Neural cell (in vitro differentiated cells): ENCODE data around the gene ASRGL1. TPM values are rescaled to one million over a fixed set of nuclear protein-coding genes. Genes with fewer than 3 reads are reported as not detected.

Experiments used
- H2AFZ ChIP-seq: fragments of 200-600, 300-800 bp; sonication (generic), shearing (Covaris generic); 2 replicates; pipeline ENCODE4 v1.6.0; 2014; ENCODE audit warnings: low read depth, mild to moderate bottlenecking, antibody characterized with exemption, low read length, moderate library complexity
- H3F3A ChIP-seq: fragments of 200-600 bp; shearing (Covaris generic); 2 replicates; pipeline ENCODE4 v1.6.1; 2016; ENCODE audit warnings: mild to moderate bottlenecking, moderate library complexity, mixed read lengths, antibody characterized with exemption, low read length; ENCODE audit not compliant: insufficient read depth, poor library complexity, severe bottlenecking
- H3K27ac ChIP-seq: fragments of 200-600, 300-800 bp; sonication (generic), shearing (Covaris generic); 2 replicates; pipeline ENCODE4 v1.5.1; 2014; ENCODE audit warnings: mild to moderate bottlenecking, low read length, moderate library complexity
- H3K27me3 ChIP-seq: fragments of 300-800, 200-600 bp; sonication (generic), shearing (Covaris generic); 2 replicates; pipeline ENCODE4 v1.6.0; 2014; ENCODE audit warnings: mild to moderate bottlenecking, low read depth, low read length, moderate library complexity; ENCODE audit not compliant: insufficient read depth
- H3K36me3 ChIP-seq: fragments of 300-800, 200-600 bp; sonication (generic), shearing (Covaris generic); 2 replicates; pipeline ENCODE4 v1.5.1; 2014; ENCODE audit warnings: mild to moderate bottlenecking, antibody characterized with exemption, low read length, moderate library complexity; ENCODE audit not compliant: insufficient read depth
- H3K4me2 ChIP-seq: fragments of 300-800, 200-600 bp; sonication (generic), shearing (Covaris generic); 2 replicates; pipeline ENCODE4 v1.6.0; 2014; ENCODE audit warnings: mild to moderate bottlenecking, low read length
- H3K4me3 ChIP-seq: fragments of 300-800, 200-600 bp; sonication (generic), shearing (Covaris generic); 2 replicates; pipeline ENCODE4 v1.5.1; 2014; ENCODE audit warnings: mild to moderate bottlenecking, low read length, moderate library complexity
- H3K79me2 ChIP-seq: fragments of 200-600 bp; shearing (Covaris generic); replicated peaks from 2 replicates; pipeline ENCODE4 v1.6.0; 2014; ENCODE audit warnings: mild to moderate bottlenecking, low read length, moderate library complexity; ENCODE audit not compliant: insufficient read depth
- H3K9ac ChIP-seq: fragments of 300-800, 200-600 bp; sonication (generic), shearing (Covaris generic); 2 replicates; pipeline ENCODE4 v1.6.1; 2016; ENCODE audit warnings: mild to moderate bottlenecking, low read length, mixed read lengths
- H3K9me2 ChIP-seq: fragments of 200-600 bp; shearing (Covaris generic); 2 replicates; pipeline ENCODE4 v1.6.1; 2016; ENCODE audit warnings: mild to moderate bottlenecking, low read length, mixed read lengths; ENCODE audit not compliant: insufficient read depth
- H3K9me3 ChIP-seq: fragments of 200-600, 300-800 bp; sonication (generic), shearing (Covaris generic); 2 replicates; pipeline ENCODE4 v1.6.1; 2016; ENCODE audit warnings: mild to moderate bottlenecking, mixed run types, low read length, moderate library complexity, mixed read lengths
- H4K20me1 ChIP-seq: fragments of 200-600 bp; shearing (Covaris generic); 2 replicates; pipeline ENCODE4 v1.6.1; 2016; ENCODE audit warnings: mild to moderate bottlenecking, mixed run types; ENCODE audit not compliant: insufficient read depth
- EP300 ChIP-seq: fragments of 450-650 bp; conservative IDR thresholded peaks from 2 replicates; pipeline ENCODE4 v1.6.1; 2014; ENCODE audit warnings: antibody characterized with exemption, mild to moderate bottlenecking, moderate library complexity; ENCODE audit not compliant: poor library complexity, severe bottlenecking
- EZH2 ChIP-seq: fragments of 200-600, 300-800 bp; shearing (Covaris generic), sonication (generic); IDR thresholded peaks from 2 replicates; pipeline ENCODE4 v1.6.1; 2014; ENCODE audit warnings: antibody characterized with exemption, low read length, borderline replicate concordance, mild to moderate bottlenecking; ENCODE audit not compliant: insufficient read depth, poor library complexity, severe bottlenecking
- MXI1 ChIP-seq: fragments of 450-650 bp; conservative IDR thresholded peaks from 2 replicates; pipeline ENCODE4 v1.6.1; 2014; ENCODE audit warnings: antibody characterized with exemption, mild to moderate bottlenecking; ENCODE audit not compliant: poor library complexity, severe bottlenecking
- POLR2AphosphoS5 ChIP-seq: IDR thresholded peaks from 2 replicates; pipeline ENCODE4 v1.6.1; 2012
- RAD21 ChIP-seq: fragments of 450-650 bp; conservative IDR thresholded peaks from 2 replicates; pipeline ENCODE4 v1.6.1; 2014; ENCODE audit warnings: antibody characterized with exemption, mild to moderate bottlenecking, moderate library complexity
- SMC3 ChIP-seq: fragments of 450-650 bp; conservative IDR thresholded peaks from 2 replicates; pipeline ENCODE4 v1.6.1; 2014; ENCODE audit warnings: antibody characterized with exemption, mild to moderate bottlenecking, moderate library complexity; ENCODE audit not compliant: poor library complexity
- TAF1 ChIP-seq: IDR thresholded peaks from 2 replicates; pipeline ENCODE4 v1.6.1; 2012; ENCODE audit warnings: low read depth
- polyA plus RNA-seq: library from polyadenylated mRNA; depleted of rRNA; stranded (reverse); fragments of >200 nt; gene quantifications from 2 replicates; pipeline ENCODE4 v1.2.3, GENCODE V29; 2014
- TF ChIP-seq, protein P1 (sequence below): fragments of 450-650 bp; IDR thresholded peaks from 2 replicates; pipeline ENCODE4 v1.5.1; 2014; ENCODE audit warnings: antibody characterized with exemption, mild to moderate bottlenecking, moderate library complexity; ENCODE audit not compliant: poor library complexity, severe bottlenecking
- TF ChIP-seq, protein P2 (sequence below): IDR thresholded peaks from 2 replicates; pipeline ENCODE4 v1.6.1; 2012; ENCODE audit warnings: borderline replicate concordance

Gene ASRGL1
- polyA plus RNA-seq, 1 donor from 2014 or later: 129 TPM

DNA sequence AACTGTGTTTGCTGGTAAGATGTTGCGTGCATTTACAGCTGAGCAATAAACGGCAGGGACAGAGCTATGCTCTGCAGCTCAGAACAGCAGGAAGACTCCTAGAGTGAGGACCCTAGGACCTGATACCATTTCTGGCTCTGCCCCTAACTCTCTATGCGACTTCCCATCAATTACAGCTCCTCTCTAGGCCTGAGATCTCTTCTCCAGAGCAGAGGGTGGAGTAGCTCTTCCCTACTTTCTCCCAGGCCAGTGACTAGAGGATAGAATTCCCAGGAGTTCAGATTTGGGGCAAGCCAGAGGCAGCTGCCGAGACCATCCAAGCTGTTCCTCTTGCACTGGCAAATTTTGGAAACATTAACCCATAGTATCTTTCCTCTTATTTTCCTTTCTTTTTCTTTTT lies 68.8 kb downstream of the ASRGL1 start:
- H3K27me3 ChIP-seq: no peaks in the 10 kb centered on the region
- H3K36me3 ChIP-seq: no peaks in the 10 kb centered on the region
- no peak overlapping the region for H3K27ac ChIP-seq
- H3K9ac ChIP-seq: no peak overlapping the region
- no peak for TF ChIP-seq TAF1
- TF ChIP-seq POLR2AphosphoS5: no peak
- no peak for TF ChIP-seq EP300
- H2AFZ ChIP-seq: no peak overlapping the region
- H3K9me3 ChIP-seq: no peaks in the 10 kb centered on the region
- no peak overlapping the region for H3K4me3 ChIP-seq
- H3F3A ChIP-seq: no peaks in the 10 kb centered on the region
- no peaks in the 10 kb centered on the region for H4K20me1 ChIP-seq
- H3K79me2 ChIP-seq: no peaks in the 10 kb centered on the region
- no peak overlapping the region for H3K4me2 ChIP-seq
- H3K9me2 ChIP-seq: no peaks in the 10 kb centered on the region

DNA sequence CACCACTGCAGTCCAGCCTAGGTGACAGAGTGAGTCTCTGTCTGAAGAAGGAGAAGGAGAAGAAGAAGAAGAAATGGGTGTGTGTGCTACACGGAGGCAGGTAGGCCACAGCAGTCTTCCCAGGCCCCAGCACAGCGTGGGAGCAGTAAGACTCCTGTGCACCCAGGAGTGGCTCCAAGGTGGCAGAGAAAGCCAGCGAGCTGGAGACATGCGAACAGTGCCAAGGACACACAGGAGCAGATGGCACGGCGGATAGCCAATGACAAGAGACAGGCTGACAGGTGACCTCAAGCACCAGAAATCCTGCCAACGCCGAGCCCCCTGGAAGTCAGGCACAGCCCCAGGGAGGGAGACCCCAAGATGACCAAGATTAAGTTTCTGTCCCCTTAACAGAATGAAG lies 72.6 kb downstream of the ASRGL1 start:
- no peaks in the 10 kb centered on the region for H4K20me1 ChIP-seq
- TF ChIP-seq, protein P1, sequence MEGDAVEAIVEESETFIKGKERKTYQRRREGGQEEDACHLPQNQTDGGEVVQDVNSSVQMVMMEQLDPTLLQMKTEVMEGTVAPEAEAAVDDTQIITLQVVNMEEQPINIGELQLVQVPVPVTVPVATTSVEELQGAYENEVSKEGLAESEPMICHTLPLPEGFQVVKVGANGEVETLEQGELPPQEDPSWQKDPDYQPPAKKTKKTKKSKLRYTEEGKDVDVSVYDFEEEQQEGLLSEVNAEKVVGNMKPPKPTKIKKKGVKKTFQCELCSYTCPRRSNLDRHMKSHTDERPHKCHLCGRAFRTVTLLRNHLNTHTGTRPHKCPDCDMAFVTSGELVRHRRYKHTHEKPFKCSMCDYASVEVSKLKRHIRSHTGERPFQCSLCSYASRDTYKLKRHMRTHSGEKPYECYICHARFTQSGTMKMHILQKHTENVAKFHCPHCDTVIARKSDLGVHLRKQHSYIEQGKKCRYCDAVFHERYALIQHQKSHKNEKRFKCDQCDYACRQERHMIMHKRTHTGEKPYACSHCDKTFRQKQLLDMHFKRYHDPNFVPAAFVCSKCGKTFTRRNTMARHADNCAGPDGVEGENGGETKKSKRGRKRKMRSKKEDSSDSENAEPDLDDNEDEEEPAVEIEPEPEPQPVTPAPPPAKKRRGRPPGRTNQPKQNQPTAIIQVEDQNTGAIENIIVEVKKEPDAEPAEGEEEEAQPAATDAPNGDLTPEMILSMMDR: no peak
- TF ChIP-seq RAD21 (no peak), MXI1 (no peak), POLR2AphosphoS5 (no peak), EZH2 (no peak), TAF1 (no peak), SMC3 (no peak), EP300 (no peak)
- TF ChIP-seq, protein P2, sequence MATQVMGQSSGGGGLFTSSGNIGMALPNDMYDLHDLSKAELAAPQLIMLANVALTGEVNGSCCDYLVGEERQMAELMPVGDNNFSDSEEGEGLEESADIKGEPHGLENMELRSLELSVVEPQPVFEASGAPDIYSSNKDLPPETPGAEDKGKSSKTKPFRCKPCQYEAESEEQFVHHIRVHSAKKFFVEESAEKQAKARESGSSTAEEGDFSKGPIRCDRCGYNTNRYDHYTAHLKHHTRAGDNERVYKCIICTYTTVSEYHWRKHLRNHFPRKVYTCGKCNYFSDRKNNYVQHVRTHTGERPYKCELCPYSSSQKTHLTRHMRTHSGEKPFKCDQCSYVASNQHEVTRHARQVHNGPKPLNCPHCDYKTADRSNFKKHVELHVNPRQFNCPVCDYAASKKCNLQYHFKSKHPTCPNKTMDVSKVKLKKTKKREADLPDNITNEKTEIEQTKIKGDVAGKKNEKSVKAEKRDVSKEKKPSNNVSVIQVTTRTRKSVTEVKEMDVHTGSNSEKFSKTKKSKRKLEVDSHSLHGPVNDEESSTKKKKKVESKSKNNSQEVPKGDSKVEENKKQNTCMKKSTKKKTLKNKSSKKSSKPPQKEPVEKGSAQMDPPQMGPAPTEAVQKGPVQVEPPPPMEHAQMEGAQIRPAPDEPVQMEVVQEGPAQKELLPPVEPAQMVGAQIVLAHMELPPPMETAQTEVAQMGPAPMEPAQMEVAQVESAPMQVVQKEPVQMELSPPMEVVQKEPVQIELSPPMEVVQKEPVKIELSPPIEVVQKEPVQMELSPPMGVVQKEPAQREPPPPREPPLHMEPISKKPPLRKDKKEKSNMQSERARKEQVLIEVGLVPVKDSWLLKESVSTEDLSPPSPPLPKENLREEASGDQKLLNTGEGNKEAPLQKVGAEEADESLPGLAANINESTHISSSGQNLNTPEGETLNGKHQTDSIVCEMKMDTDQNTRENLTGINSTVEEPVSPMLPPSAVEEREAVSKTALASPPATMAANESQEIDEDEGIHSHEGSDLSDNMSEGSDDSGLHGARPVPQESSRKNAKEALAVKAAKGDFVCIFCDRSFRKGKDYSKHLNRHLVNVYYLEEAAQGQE: no peak
- H3K79me2 ChIP-seq: no peaks in the 10 kb centered on the region

DNA sequence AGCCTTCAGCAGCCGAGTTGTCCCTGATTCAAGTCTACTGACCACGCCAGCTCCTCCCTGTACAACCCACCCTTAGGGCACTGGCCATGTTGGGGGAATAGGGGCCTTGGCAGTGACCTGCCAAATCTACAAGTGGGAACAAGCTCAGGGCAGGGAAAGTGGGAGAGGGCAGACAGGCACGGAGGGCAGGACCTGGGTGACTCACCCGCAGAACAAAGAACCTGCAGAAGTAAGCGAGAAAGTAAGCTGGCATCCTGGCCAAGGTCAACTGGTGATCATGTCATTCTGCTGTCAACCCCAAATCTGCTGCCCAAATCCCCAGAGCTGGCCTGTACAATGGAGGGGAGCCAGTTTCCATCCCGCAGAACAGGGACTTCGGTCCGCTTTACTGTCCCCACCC lies 73.7 kb downstream of the ASRGL1 start:
- Histone ChIP-seq H3K4me2 (no peak overlapping the region), H3K36me3 (no peaks in the 10 kb centered on the region), H3K9me3 (no peaks in the 10 kb centered on the region), H3K79me2 (no peaks in the 10 kb centered on the region), H3K27me3 (no peaks in the 10 kb centered on the region), H4K20me1 (no peaks in the 10 kb centered on the region), H3K27ac (no peak overlapping the region), H3K9ac (no peak overlapping the region), H3K9me2 (no peaks in the 10 kb centered on the region), H2AFZ (no peak overlapping the region), H3K4me3 (no peak overlapping the region), H3F3A (no peaks in the 10 kb centered on the region)
- no peak for TF ChIP-seq EZH2
- TF ChIP-seq, protein P2: no peak
- no peak for TF ChIP-seq RAD21
- TF ChIP-seq MXI1: no peak
- no peak for TF ChIP-seq POLR2AphosphoS5
- no peak for TF ChIP-seq EP300
- no peak for TF ChIP-seq TAF1
- TF ChIP-seq SMC3: no peak
- TF ChIP-seq, protein P1: no peak

More for the DNA sequence above, 72.6 kb downstream of the ASRGL1 start:
- H3K9me2 ChIP-seq: no peaks in the 10 kb centered on the region
- H3K36me3 ChIP-seq: no peaks in the 10 kb centered on the region
- H3K27ac ChIP-seq: no peak overlapping the region
- H3K4me2 ChIP-seq: no peak overlapping the region
- no peaks in the 10 kb centered on the region for H3F3A ChIP-seq
- H3K27me3 ChIP-seq: no peaks in the 10 kb centered on the region
- H3K4me3 ChIP-seq: no peak overlapping the region
- no peak overlapping the region for H2AFZ ChIP-seq
- no peak overlapping the region for H3K9ac ChIP-seq
- no peaks in the 10 kb centered on the region for H3K9me3 ChIP-seq
